H1 (cell line): ENCODE results near the gene BICDL1. TPM values are rescaled to one million over a fixed set of nuclear protein-coding genes. Genes with fewer than 3 reads are reported as not detected.
A peak's percentile ranks its signal among the peaks of the same experiment; 100 is the strongest.

ENCODE experiments used
- KDM1A ChIP-seq: fragments of 200-600, 300-600 bp; sonication (generic); IDR thresholded peaks from 2 replicates; pipeline ENCODE4 v1.7.1; 2016; ENCODE audit warnings: mild to moderate bottlenecking, low read length, borderline replicate concordance
- RAD21 ChIP-seq, 2 experiments: IDR thresholded peaks in 1 of 2; conservative IDR thresholded peaks in 1 of 2; 2 replicates each; pipeline ENCODE4 v1.6.1; 2011; ENCODE audit warnings: low read depth in 2 of 2, low read length in 2 of 2, improper control_type of control experiment in 1 of 2, inconsistent platforms in 1 of 2, mild to moderate bottlenecking in 1 of 2, moderate library complexity in 1 of 2
- RFX5 ChIP-seq: IDR thresholded peaks from 2 replicates; pipeline ENCODE4 v1.6.1; 2011; ENCODE audit warnings: low read depth, low read length, improper control_type of control experiment, borderline replicate concordance
- TAF1 ChIP-seq: IDR thresholded peaks from 2 replicates; pipeline ENCODE4 v1.6.1; 2011; ENCODE audit warnings: mild to moderate bottlenecking, low read depth, low read length
- polyA plus RNA-seq, 7 experiments: library from polyadenylated mRNA; depleted of rRNA in 3 of 7; stranded (reverse) in 5 of 7; unstranded in 2 of 7; fragments of >200 nt in 5 of 7; fragments of 200-250 nt in 2 of 7; gene quantifications; 1 replicate in 5 of 7; 2 replicates in 1 of 7; 4 replicates in 1 of 7; pipeline versions ENCODE4 v1.2.1 to v1.2.3, GENCODE V29; 2011 to 2013; ENCODE audit warnings: missing spikeins in 2 of 7, mixed read lengths in 2 of 7
- total RNA-seq: library from RNA; stranded (reverse); fragmentation: NEBNext Ultra II Directional; extraction: Animal tissue kit (Norgen Biotek cat#: 25700); gene quantifications from 2 replicates; pipeline ENCODE4 v1.2.1, GENCODE V29; 2021

The BICDL1 gene
- total and polyA plus RNA-seq, 2 of the 8 experiments (the other 6 are each of a cell fraction or from before 2014, with no cell fraction given), result 17.2 to 25.9 TPM

DNA sequence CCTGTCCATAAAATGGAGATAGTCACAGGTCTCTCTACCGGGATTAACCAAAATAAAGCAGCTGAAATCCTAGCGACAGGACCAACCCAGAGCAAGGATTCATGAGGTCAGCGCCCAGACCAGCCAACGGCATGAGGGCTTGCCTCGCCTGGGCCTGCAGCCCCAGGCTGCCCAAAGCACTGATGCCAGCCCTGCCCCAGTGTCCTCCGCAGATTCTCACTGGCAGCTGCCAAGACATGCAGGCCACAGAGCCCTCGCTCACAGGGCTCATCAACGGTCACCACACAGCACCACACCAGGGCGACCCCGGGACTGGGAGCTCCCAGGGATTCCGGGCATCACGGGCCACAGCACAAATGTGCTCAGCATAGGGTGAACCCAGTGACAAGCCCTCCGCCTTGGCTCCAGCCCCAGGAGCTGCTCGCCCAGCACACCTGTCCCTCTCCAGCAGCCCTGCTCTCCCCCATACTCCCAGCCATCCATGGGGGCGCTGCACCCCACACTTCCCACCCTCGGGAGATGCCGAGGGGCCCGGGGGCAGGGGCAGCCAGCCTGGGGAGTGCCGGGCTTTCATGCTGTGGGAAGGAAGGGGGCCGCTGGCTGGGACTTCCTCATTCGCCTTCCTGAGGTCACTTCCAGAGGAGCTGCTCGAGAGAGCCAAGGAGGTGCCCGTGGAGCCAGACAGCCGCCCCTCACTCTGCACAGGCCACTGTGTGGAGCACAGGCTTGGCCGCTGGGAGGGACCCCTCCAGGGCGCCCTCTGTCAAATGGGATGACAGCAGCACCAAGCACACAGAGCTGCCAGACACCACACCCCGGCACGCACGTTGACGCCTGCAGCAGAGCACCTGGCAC, 113.4 kb downstream of the BICDL1 start (continued):
- no peak for TF ChIP-seq KDM1A
- TF ChIP-seq TAF1, result no peak
- peak in 1 of 2 experiments; percentile 2; a peak in 1 of 4 replicates for TF ChIP-seq RAD21 (IDR thresholded peaks at IDR 0.05 in 1 of 2, conservative IDR thresholded peaks at IDR 0.05 in 1 of 2; ENCODE audit: low read depth in 2 of 2, low read length in 2 of 2)
- TF ChIP-seq RFX5, result no peak
